ENCODE data around the gene AGBL1. TPM values are rescaled to one million over a fixed set of nuclear protein-coding genes. Genes with fewer than 3 reads are reported as not detected.

AGBL1 gene
- total RNA-seq, 1 experiment from 2014 or later = not detected

DNA sequence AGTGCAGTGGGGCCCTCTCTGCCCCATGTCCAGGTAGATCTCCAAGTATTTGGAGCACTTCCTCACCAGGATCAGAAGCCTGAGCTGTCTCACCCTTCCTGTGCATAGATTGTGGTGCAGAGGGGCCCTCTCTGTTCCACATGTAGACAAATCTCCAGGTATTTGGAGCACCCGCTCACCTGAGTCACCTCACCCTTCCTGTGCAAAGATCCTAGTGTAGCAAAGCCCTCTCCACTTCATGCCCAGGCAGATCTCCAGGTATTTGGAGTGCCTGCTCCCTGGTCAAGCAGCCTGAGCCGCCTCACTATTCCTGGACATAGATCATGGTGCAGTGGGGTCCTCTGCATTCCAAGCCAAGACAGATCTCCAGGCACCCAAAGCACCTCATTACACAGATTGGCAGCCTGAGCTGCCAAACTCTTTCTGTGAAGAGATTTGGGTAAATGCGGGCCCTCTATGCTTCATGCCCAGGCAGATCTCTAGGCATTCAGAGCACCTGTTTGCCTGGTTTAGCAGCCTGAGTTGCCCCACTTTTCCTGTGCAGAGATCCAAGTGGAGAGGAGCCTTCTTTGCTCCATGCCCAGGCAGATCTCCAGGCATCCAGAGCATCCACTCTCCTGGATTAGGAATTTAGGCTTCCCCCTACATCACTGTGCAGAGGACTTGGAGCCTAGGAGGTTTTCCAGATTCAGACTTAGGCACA lies 249.8 kb downstream of the AGBL1 start:
- CTCF ChIA-PET = no interaction called here
- no peak for DNase-seq
- TF ChIP-seq, protein P1, sequence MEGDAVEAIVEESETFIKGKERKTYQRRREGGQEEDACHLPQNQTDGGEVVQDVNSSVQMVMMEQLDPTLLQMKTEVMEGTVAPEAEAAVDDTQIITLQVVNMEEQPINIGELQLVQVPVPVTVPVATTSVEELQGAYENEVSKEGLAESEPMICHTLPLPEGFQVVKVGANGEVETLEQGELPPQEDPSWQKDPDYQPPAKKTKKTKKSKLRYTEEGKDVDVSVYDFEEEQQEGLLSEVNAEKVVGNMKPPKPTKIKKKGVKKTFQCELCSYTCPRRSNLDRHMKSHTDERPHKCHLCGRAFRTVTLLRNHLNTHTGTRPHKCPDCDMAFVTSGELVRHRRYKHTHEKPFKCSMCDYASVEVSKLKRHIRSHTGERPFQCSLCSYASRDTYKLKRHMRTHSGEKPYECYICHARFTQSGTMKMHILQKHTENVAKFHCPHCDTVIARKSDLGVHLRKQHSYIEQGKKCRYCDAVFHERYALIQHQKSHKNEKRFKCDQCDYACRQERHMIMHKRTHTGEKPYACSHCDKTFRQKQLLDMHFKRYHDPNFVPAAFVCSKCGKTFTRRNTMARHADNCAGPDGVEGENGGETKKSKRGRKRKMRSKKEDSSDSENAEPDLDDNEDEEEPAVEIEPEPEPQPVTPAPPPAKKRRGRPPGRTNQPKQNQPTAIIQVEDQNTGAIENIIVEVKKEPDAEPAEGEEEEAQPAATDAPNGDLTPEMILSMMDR (IDR thresholded peaks at IDR 0.05; ENCODE audit: insufficient read depth in 1 of 2, low read depth in 1 of 2, low read length in 1 of 2, severe bottlenecking in 1 of 2, unreplicated experiment in 1 of 2) = no peak
- no peaks in the 10 kb centered on the region for H3K4me1 ChIP-seq
- H3K4me3 ChIP-seq (ENCODE audit: low read depth, low read length) = no peak overlapping the region
- POLR2A ChIA-PET = no interaction called here
- H3K4me3 Mint-ChIP-seq (ENCODE audit: unreplicated experiment) = no peak overlapping the region
- no peaks in the 10 kb centered on the region for H3K9me3 ChIP-seq
- no peaks in the 10 kb centered on the region for H3K36me3 ChIP-seq (ENCODE audit: control insufficient read depth, insufficient read depth, low read length)
- peaks cover 7% of the 10 kb centered on the region for H3K4me1 Mint-ChIP-seq (ENCODE audit: low read depth, unreplicated experiment)
- no TSS peak for BruUV-seq (replicated peaks)
- no peak overlapping the region for H3K27ac Mint-ChIP-seq (ENCODE audit: unreplicated experiment)
- no peaks in the 10 kb centered on the region for H3K27me3 Mint-ChIP-seq (ENCODE audit: insufficient read depth, unreplicated experiment)
- H3K36me3 Mint-ChIP-seq (ENCODE audit: insufficient read depth, unreplicated experiment) = no peaks in the 10 kb centered on the region
- H3K9me3 Mint-ChIP-seq (ENCODE audit: unreplicated experiment) = peaks cover 10% of the 10 kb centered on the region
- no peaks in the 10 kb centered on the region for H3K27me3 ChIP-seq (replicated peaks; ENCODE audit: control insufficient read depth, insufficient read depth, low read length)
- intact Hi-C loops (cut with micrococcal nuclease; ENCODE audit: unreplicated experiment) = no loop called here

DNA sequence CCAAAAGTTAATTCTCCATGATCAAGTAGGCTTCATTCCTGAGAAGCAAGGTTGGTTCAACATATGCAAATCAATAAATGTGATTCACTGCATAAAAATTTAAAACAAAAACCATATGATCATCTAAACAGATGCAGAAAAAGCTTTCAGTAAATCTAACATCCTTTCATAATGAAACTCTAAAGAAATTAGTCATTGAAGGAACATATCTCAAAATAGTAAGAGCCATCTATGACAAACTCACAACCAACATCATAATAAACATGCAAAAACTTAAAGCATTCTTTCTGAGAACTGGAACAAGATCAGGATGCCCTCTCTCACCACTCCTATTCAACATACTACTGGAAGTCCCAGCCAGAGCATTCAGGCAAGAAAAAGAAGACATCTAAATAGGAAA lies 254.1 kb downstream of the AGBL1 start:
- H3K4me1 Mint-ChIP-seq (ENCODE audit: low read depth, unreplicated experiment) = no peaks in the 10 kb centered on the region
- H3K27me3 Mint-ChIP-seq (ENCODE audit: insufficient read depth, unreplicated experiment) = peaks cover 4% of the 10 kb centered on the region
- Histone ChIP-seq H3K4me3 (ENCODE audit: low read depth, low read length) (no peak overlapping the region), H3K9me3 (no peaks in the 10 kb centered on the region), H3K36me3 (ENCODE audit: control insufficient read depth, insufficient read depth, low read length) (no peaks in the 10 kb centered on the region), H3K4me1 (no peaks in the 10 kb centered on the region), H3K27me3 (replicated peaks; ENCODE audit: control insufficient read depth, insufficient read depth, low read length) (no peaks in the 10 kb centered on the region)
- H3K27ac Mint-ChIP-seq (ENCODE audit: unreplicated experiment) = no peak overlapping the region
- CTCF ChIA-PET = no interaction called here
- TF ChIP-seq, protein P1 (IDR thresholded peaks at IDR 0.05; ENCODE audit: insufficient read depth in 1 of 2, low read depth in 1 of 2, low read length in 1 of 2, severe bottlenecking in 1 of 2, unreplicated experiment in 1 of 2) = no peak
- BruUV-seq (replicated peaks) = no TSS peak
- DNase-seq = no peak
- H3K9me3 Mint-ChIP-seq (ENCODE audit: unreplicated experiment) = no peaks in the 10 kb centered on the region
- POLR2A ChIA-PET = no interaction called here
- no peaks in the 10 kb centered on the region for H3K36me3 Mint-ChIP-seq (ENCODE audit: insufficient read depth, unreplicated experiment)
- H3K4me3 Mint-ChIP-seq (ENCODE audit: unreplicated experiment) = no peak overlapping the region
- intact Hi-C loops (cut with micrococcal nuclease; ENCODE audit: unreplicated experiment) = no loop called here

DNA sequence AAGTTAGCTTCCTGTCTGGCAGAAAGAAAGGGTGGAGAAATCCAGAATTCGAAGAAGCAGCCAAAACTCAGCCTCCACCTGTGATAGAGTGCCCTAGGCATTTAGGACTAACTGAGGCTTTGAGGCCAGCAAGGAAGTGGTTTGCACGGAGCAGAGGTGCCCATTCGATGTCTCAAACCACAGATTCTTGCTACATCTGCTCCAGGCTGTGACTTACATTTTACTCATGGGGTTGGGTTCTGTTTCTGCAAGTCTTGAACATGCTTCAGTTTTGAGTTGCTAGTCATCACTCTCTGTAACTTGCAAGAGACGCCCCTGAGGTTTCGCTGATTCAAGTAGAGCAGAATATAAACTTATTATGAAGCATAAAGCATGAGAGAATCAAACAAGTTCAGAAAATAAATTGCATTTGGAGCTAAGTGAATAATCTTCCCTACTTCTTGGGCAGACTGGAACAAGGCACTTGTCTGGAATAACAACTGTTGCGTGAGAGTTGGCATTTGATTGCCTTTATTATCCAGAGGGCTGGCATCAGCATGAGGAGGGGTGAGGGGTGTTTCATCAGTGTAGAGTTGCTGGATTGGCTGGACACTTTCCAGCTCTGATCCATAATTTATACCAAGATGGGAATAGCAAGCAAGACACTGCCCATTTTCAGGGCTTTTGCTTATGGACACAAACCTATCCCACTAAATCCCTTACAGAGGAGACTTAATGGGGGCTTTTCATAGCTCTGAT lies 256.5 kb downstream of the AGBL1 start:
- no peak overlapping the region for H3K4me3 ChIP-seq (ENCODE audit: low read depth, low read length)
- no peaks in the 10 kb centered on the region for H3K4me1 ChIP-seq
- ChIA-PET CTCF (no interaction called here), POLR2A (no interaction called here)
- Mint-ChIP-seq H3K27ac (ENCODE audit: unreplicated experiment) (no peak overlapping the region), H3K4me1 (ENCODE audit: low read depth, unreplicated experiment) (no peaks in the 10 kb centered on the region), H3K4me3 (ENCODE audit: unreplicated experiment) (no peak overlapping the region), H3K36me3 (ENCODE audit: insufficient read depth, unreplicated experiment) (no peaks in the 10 kb centered on the region), H3K9me3 (ENCODE audit: unreplicated experiment) (no peaks in the 10 kb centered on the region), H3K27me3 (ENCODE audit: insufficient read depth, unreplicated experiment) (peaks cover 4% of the 10 kb centered on the region)
- TF ChIP-seq, protein P1 (IDR thresholded peaks at IDR 0.05; ENCODE audit: insufficient read depth in 1 of 2, low read depth in 1 of 2, low read length in 1 of 2, severe bottlenecking in 1 of 2, unreplicated experiment in 1 of 2) = no peak
- BruUV-seq (replicated peaks) = no TSS peak
- H3K9me3 ChIP-seq = no peaks in the 10 kb centered on the region
- no peak for DNase-seq
- intact Hi-C loops (cut with micrococcal nuclease; ENCODE audit: unreplicated experiment) = no loop called here
- H3K36me3 ChIP-seq (ENCODE audit: control insufficient read depth, insufficient read depth, low read length) = no peaks in the 10 kb centered on the region
- H3K27me3 ChIP-seq (replicated peaks; ENCODE audit: control insufficient read depth, insufficient read depth, low read length) = no peaks in the 10 kb centered on the region
